Measurements from ENCODE around the gene SENP6. TPM values are rescaled to one million over a fixed set of nuclear protein-coding genes. Genes with fewer than 3 reads are reported as not detected.
"Not testable (repeated sequence)": the region's sequence is repeated elsewhere in the genome, so short reads cannot be mapped to it uniquely, and the experiment has no call there.

The SENP6 gene
- total and polyA plus RNA-seq, 2 experiments from 2014 or later, result 43.1 to 50.8 TPM

GRCh38 chr6:75711173-75711572 lies 109.5 kb downstream of the SENP6 start:
- in situ Hi-C loops (cut with MboI), result no loop called here
- H4K20me1 ChIP-seq (ENCODE audit: insufficient read depth), result no peaks in the 10 kb centered on the region
- no peak overlapping the region for H2AFZ ChIP-seq
- no peaks in the 10 kb centered on the region for H3K27me3 ChIP-seq (replicated peaks; ENCODE audit: insufficient read depth)
- H3K36me3 ChIP-seq (ENCODE audit: low read depth), result peaks cover 63% of the 10 kb centered on the region
- WGBS, 2 experiments (ENCODE audit: low coverage in 1 of 2, low lambda C conversion rate in 2 of 2, missing lambda C conversion rate in 2 of 2), result 97 to 98% methylated on average over 2 of the region's 2 CpGs
- no peak for TF ChIP-seq EZH2phosphoT487 (IDR thresholded peaks at IDR 0.05; ENCODE audit: insufficient read depth, low read depth)
- TF ChIP-seq EZH2 (IDR thresholded peaks at IDR 0.05; ENCODE audit: insufficient read depth, poor library complexity, severe bottlenecking), result no peak
- H3K9me2 ChIP-seq (ENCODE audit: insufficient read depth), result no peaks in the 10 kb centered on the region
- H3K9ac ChIP-seq, result no peak overlapping the region
- H3K4me2 ChIP-seq (ENCODE audit: unreplicated experiment), result no peak overlapping the region
- 0 out of 2 replicates have a peak, but pooled peaks cover 5% of the 10 kb centered on the region for H3K79me2 ChIP-seq (ENCODE audit: insufficient read depth)
- no peaks in the 10 kb centered on the region for H3K9me3 ChIP-seq (ENCODE audit: low read depth)
- H3K27ac ChIP-seq, result no peak overlapping the region
- H3F3A ChIP-seq (ENCODE audit: insufficient read depth), result no peaks in the 10 kb centered on the region
- H3K4me3 ChIP-seq, result no peak overlapping the region
- DNase-seq, result no peak
- no peaks in the 10 kb centered on the region for H3K4me1 ChIP-seq (ENCODE audit: insufficient read depth)

GRCh38 chr6:75719133-75719532 lies 117.5 kb downstream of the SENP6 start:
- H3K4me1 ChIP-seq (ENCODE audit: insufficient read depth), result no peaks in the 10 kb centered on the region
- H3K36me3 ChIP-seq (ENCODE audit: low read depth), result peaks cover 34% of the 10 kb centered on the region
- H3K4me3 ChIP-seq, result no peak overlapping the region
- no peak overlapping the region for H3K4me2 ChIP-seq (ENCODE audit: unreplicated experiment)
- no peak overlapping the region for H3K27ac ChIP-seq
- no peaks in the 10 kb centered on the region for H3K27me3 ChIP-seq (replicated peaks; ENCODE audit: insufficient read depth)
- H3F3A ChIP-seq (ENCODE audit: insufficient read depth), result peaks cover 4% of the 10 kb centered on the region; the same call in 1 of the 2 replicates
- in situ Hi-C loops (cut with MboI), result no loop called here
- TF ChIP-seq EZH2 (IDR thresholded peaks at IDR 0.05; ENCODE audit: insufficient read depth, poor library complexity, severe bottlenecking) (no peak), EZH2phosphoT487 (IDR thresholded peaks at IDR 0.05; ENCODE audit: insufficient read depth, low read depth) (no peak)
- no peaks in the 10 kb centered on the region for H3K9me2 ChIP-seq (ENCODE audit: insufficient read depth)
- WGBS, 2 experiments (ENCODE audit: low coverage in 1 of 2, low lambda C conversion rate in 2 of 2, missing lambda C conversion rate in 2 of 2), result 78 to 80% methylated on average over 3 of the region's 3 CpGs
- H3K79me2 ChIP-seq (ENCODE audit: insufficient read depth), result no peaks in the 10 kb centered on the region
- no peaks in the 10 kb centered on the region for H4K20me1 ChIP-seq (ENCODE audit: insufficient read depth)
- H3K9ac ChIP-seq, result no peak overlapping the region
- no peaks in the 10 kb centered on the region for H3K9me3 ChIP-seq (ENCODE audit: low read depth)
- no peak overlapping the region for H2AFZ ChIP-seq
- DNase-seq, result no peak

- Histone ChIP-seq H3K4me1 (ENCODE audit: insufficient read depth) (no peaks in the 10 kb centered on the region), H3K9ac (no peak overlapping the region), H3K27ac (no peak overlapping the region), H3K9me3 (ENCODE audit: low read depth) (no peaks in the 10 kb centered on the region), H3F3A (ENCODE audit: insufficient read depth) (peaks cover 4% of the 10 kb centered on the region; the same call in 1 of the 2 replicates), H4K20me1 (ENCODE audit: insufficient read depth) (no peaks in the 10 kb centered on the region), H3K4me3 (no peak overlapping the region), H3K79me2 (ENCODE audit: insufficient read depth) (no peaks in the 10 kb centered on the region), H3K27me3 (replicated peaks; ENCODE audit: insufficient read depth) (no peaks in the 10 kb centered on the region), H3K9me2 (ENCODE audit: insufficient read depth) (no peaks in the 10 kb centered on the region), H3K36me3 (ENCODE audit: low read depth) (no peaks in the 10 kb centered on the region), H2AFZ (no peak overlapping the region), H3K4me2 (ENCODE audit: unreplicated experiment) (no peak overlapping the region)
- TF ChIP-seq EZH2phosphoT487 (IDR thresholded peaks at IDR 0.05; ENCODE audit: insufficient read depth, low read depth), result no peak
- TF ChIP-seq EZH2 (IDR thresholded peaks at IDR 0.05; ENCODE audit: insufficient read depth, poor library complexity, severe bottlenecking), result no peak
- no peak for DNase-seq
- in situ Hi-C loops (cut with MboI), result no loop called here
- 96 to 97% methylated on average over 2 of the region's 2 CpGs for WGBS, 2 experiments (ENCODE audit: low coverage in 1 of 2, low lambda C conversion rate in 2 of 2, missing lambda C conversion rate in 2 of 2)
These were observed 121.7 kb downstream of the SENP6 start for GRCh38 chr6:75723382-75723781.

- Histone ChIP-seq H3K4me2 (ENCODE audit: unreplicated experiment) (no peak overlapping the region), H2AFZ (no peak overlapping the region), H3K4me1 (ENCODE audit: insufficient read depth) (no peaks in the 10 kb centered on the region), H3K9ac (no peak overlapping the region), H3K27ac (no peak overlapping the region), H3K79me2 (ENCODE audit: insufficient read depth) (no peaks in the 10 kb centered on the region), H4K20me1 (ENCODE audit: insufficient read depth) (no peaks in the 10 kb centered on the region), H3K36me3 (ENCODE audit: low read depth) (no peaks in the 10 kb centered on the region), H3F3A (ENCODE audit: insufficient read depth) (no peaks in the 10 kb centered on the region), H3K27me3 (replicated peaks; ENCODE audit: insufficient read depth) (no peaks in the 10 kb centered on the region), H3K4me3 (no peak overlapping the region), H3K9me2 (ENCODE audit: insufficient read depth) (no peaks in the 10 kb centered on the region), H3K9me3 (ENCODE audit: low read depth) (no peaks in the 10 kb centered on the region)
- no peak for DNase-seq
- TF ChIP-seq EZH2phosphoT487 (IDR thresholded peaks at IDR 0.05; ENCODE audit: insufficient read depth, low read depth), result no peak
- TF ChIP-seq EZH2 (IDR thresholded peaks at IDR 0.05; ENCODE audit: insufficient read depth, poor library complexity, severe bottlenecking), result no peak
- in situ Hi-C loops (cut with MboI), result no loop called here
- 25 to 36% methylated on average over 2 of the region's 2 CpGs for WGBS, 2 experiments (ENCODE audit: low coverage in 1 of 2, low lambda C conversion rate in 2 of 2, missing lambda C conversion rate in 2 of 2)
These were observed 125.5 kb downstream of the SENP6 start for GRCh38 chr6:75727206-75727605.

GRCh38 chr6:75731029-75731428 lies 129.3 kb downstream of the SENP6 start:
- not testable (repeated sequence) for H3K4me2 ChIP-seq (ENCODE audit: unreplicated experiment); H3K79me2 ChIP-seq (ENCODE audit: insufficient read depth); H3K27me3 ChIP-seq (replicated peaks; ENCODE audit: insufficient read depth)

More at GRCh38 chr6:75731029-75731428, 129.3 kb downstream of the SENP6 start:
- H3K9ac ChIP-seq; H2AFZ ChIP-seq; DNase-seq; H3K36me3 ChIP-seq (ENCODE audit: low read depth); in situ Hi-C loops (cut with MboI); H3K4me1 ChIP-seq (ENCODE audit: insufficient read depth); H3K9me2 ChIP-seq (ENCODE audit: insufficient read depth); H3K27ac ChIP-seq; H4K20me1 ChIP-seq (ENCODE audit: insufficient read depth); H3K9me3 ChIP-seq (ENCODE audit: low read depth); H3K4me3 ChIP-seq; H3F3A ChIP-seq (ENCODE audit: insufficient read depth): not testable (repeated sequence)
- WGBS, 2 experiments (ENCODE audit: low coverage in 1 of 2, low lambda C conversion rate in 2 of 2, missing lambda C conversion rate in 2 of 2), result 76 to 77% methylated on average over 8 of the region's 8 CpGs
